NCI-H2029 (cell line): Measurements from ENCODE around the gene ENOX1.
"Not testable (repeated sequence)": the region's sequence is repeated elsewhere in the genome, so short reads cannot be mapped to it uniquely, and the experiment has no call there.

ENCODE experiments used
- DNase-seq: peaks from one replicate; lab custom pipeline; 2025; lab: John Stamatoyannopoulos, UW

The ENOX1 gene

GRCh38 chr13:43205416-43205815 lies 581.4 kb downstream of the ENOX1 start:
- no peak for DNase-seq

GRCh38 chr13:43204591-43204990 lies 582.2 kb downstream of the ENOX1 start:
- no peak for DNase-seq

GRCh38 chr13:43203781-43204180 lies 583.0 kb downstream of the ENOX1 start:
- no peak for DNase-seq

GRCh38 chr13:43200736-43201135 lies 586.0 kb downstream of the ENOX1 start:
- DNase-seq = no peak

- no peak for DNase-seq
Measured at GRCh38 chr13:43200307-43200706, 586.5 kb downstream of the ENOX1 start.

- no peak for DNase-seq
Measured at GRCh38 chr13:43196750-43197370, 589.9 kb downstream of the ENOX1 start.

- no peak for DNase-seq
Measured at GRCh38 chr13:43196086-43196621, 590.6 kb downstream of the ENOX1 start.

- no peak for DNase-seq
Measured at GRCh38 chr13:43195551-43195950, 591.2 kb downstream of the ENOX1 start.

GRCh38 chr13:43195112-43195511 lies 591.7 kb downstream of the ENOX1 start:
- DNase-seq = no peak

GRCh38 chr13:43193789-43194420 lies 592.9 kb downstream of the ENOX1 start:
- no peak for DNase-seq

GRCh38 chr13:43191546-43191945 lies 595.2 kb downstream of the ENOX1 start:
- no peak for DNase-seq

- DNase-seq = no peak
Measured at GRCh38 chr13:43185226-43185625, 601.5 kb downstream of the ENOX1 start.

GRCh38 chr13:43180837-43181236 lies 605.9 kb downstream of the ENOX1 start:
- DNase-seq = no peak

GRCh38 chr13:43180036-43180660 lies 606.6 kb downstream of the ENOX1 start:
- no peak for DNase-seq

- no peak for DNase-seq
Measured at GRCh38 chr13:43171489-43171888, 615.3 kb downstream of the ENOX1 start.

- DNase-seq = no peak
Measured at GRCh38 chr13:43170506-43170905, 616.3 kb downstream of the ENOX1 start.

- not testable (repeated sequence) for DNase-seq
Measured at GRCh38 chr13:43168434-43168833, 618.3 kb downstream of the ENOX1 start.

- DNase-seq = no peak
Measured at GRCh38 chr13:43167731-43168130, 619.0 kb downstream of the ENOX1 start.

GRCh38 chr13:43166644-43167457 lies 619.9 kb downstream of the ENOX1 start:
- no peak for DNase-seq
